Esophagus muscularis mucosa (tissue), 4 donors: Measurements from ENCODE around the gene ZNF483. TPM values are rescaled to one million over a fixed set of nuclear protein-coding genes. Genes with fewer than 3 reads are reported as not detected.
"Not testable (repeated sequence)": the region's sequence is repeated elsewhere in the genome, so short reads cannot be mapped to it uniquely, and the experiment has no call there.

ENCODE experiments used
- DNase-seq: peaks from one replicate; pipeline ENCODE4 v3.0.0-alpha.2; 2017; ENCODE audit errors: extremely low spot score
- H3K27ac ChIP-seq, 4 donors: fragments of 200-600 bp; sonication (generic); replicated peaks in 1 of 4; 1 replicate in 3 of 4; 2 replicates in 1 of 4; pipeline ENCODE4 v1.5.1; 2016 to 2019; ENCODE audit warnings: mild to moderate bottlenecking in 1 of 4
- H3K27me3 ChIP-seq, 4 donors: fragments of 200-600 bp; sonication (generic); one replicate each; pipeline versions ENCODE4 v1.5.1 to v1.6.0; 2016 to 2019
- H3K36me3 ChIP-seq, 4 donors: fragments of 200-600 bp; sonication (generic); one replicate each; pipeline ENCODE4 v1.5.1; 2016 to 2019
- H3K4me1 ChIP-seq, 4 donors: fragments of 200-600 bp; sonication (generic); one replicate each; pipeline ENCODE4 v1.5.1; 2016 to 2019
- H3K4me3 ChIP-seq, 4 donors: fragments of 200-600 bp; sonication (generic); 1 replicate in 2 of 4; 2 replicates in 2 of 4; pipeline ENCODE4 v1.5.1; 2016 to 2019; ENCODE audit warnings: mild to moderate bottlenecking in 4 of 4, moderate library complexity in 1 of 4
- H3K9me3 ChIP-seq, 4 donors: fragments of 200-600 bp; sonication (generic); 1 replicate in 3 of 4; 2 replicates in 1 of 4; pipeline ENCODE4 v1.5.1; 2016 to 2019
- EP300 ChIP-seq: sonication (generic); formaldehyde crosslinking; IDR thresholded peaks from one replicate; pipeline ENCODE4 v1.6.1; 2017; ENCODE audit warnings: antibody characterized with exemption
- POLR2A ChIP-seq: fragments of 450-650 bp; IDR thresholded peaks from one replicate; pipeline ENCODE4 v1.6.1; 2017; ENCODE audit warnings: antibody characterized with exemption, moderate library complexity, mild to moderate bottlenecking, low read depth
- POLR2AphosphoS5 ChIP-seq, 2 donors: sonication (generic); formaldehyde crosslinking; IDR thresholded peaks; one replicate each; pipeline ENCODE4 v1.6.1; 2017; ENCODE audit warnings: antibody characterized with exemption in 2 of 2
- WGBS: methylation state at CpG from one replicate; pipeline ENCODE4 v1.1.5; 2018; 5-methylcytosine and 5-hydroxymethylcytosine counted together
- intact Hi-C: fragments of 100-400 bp; cut with DNase I; formaldehyde crosslinking; loops from one replicate; pipeline ENCODE4 v1.15.1; 2023
- total RNA-seq, 4 donors: library from RNA; depleted of rRNA; stranded (reverse); fragments of >200 nt; gene quantifications; one replicate each; pipeline versions ENCODE4 v1.1.0 to v1.2.1, GENCODE V29; 2016
- TF ChIP-seq, protein P1 (sequence below), 3 experiments: fragments of 200-600 bp in 2 of 3; fragments of 450-650 bp in 1 of 3; sonication (generic) in 2 of 3; IDR thresholded peaks; one replicate each; pipeline ENCODE4 v1.5.1; 2017 to 2019; ENCODE audit warnings: antibody characterized with exemption in 3 of 3, mild to moderate bottlenecking in 2 of 3, moderate library complexity in 1 of 3

ZNF483 gene
- total RNA-seq, 4 donors from 2014 or later: 11.0 to 15.0 (median 14.5) TPM

DNA sequence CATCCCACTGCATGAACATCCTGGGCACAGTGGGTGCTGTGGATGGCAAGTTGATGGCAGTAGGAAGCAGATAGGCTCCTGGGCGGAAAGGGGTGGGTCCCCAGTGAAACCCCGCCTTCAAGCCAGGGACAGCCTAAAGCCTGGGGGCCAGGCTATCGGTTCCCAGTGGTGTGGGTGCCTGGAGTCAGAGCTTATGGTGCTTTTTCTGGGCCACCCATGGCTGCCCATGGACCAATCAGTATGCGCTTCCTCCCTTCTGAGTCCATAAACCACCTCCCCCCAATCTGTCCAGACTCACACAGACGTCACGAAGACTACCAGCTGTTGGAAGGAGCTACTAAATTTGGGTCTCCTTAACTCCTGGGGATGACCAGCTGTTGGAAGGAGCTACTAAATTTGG is 23.3 kb upstream of the ZNF483 start:
- TF ChIP-seq, protein P1, sequence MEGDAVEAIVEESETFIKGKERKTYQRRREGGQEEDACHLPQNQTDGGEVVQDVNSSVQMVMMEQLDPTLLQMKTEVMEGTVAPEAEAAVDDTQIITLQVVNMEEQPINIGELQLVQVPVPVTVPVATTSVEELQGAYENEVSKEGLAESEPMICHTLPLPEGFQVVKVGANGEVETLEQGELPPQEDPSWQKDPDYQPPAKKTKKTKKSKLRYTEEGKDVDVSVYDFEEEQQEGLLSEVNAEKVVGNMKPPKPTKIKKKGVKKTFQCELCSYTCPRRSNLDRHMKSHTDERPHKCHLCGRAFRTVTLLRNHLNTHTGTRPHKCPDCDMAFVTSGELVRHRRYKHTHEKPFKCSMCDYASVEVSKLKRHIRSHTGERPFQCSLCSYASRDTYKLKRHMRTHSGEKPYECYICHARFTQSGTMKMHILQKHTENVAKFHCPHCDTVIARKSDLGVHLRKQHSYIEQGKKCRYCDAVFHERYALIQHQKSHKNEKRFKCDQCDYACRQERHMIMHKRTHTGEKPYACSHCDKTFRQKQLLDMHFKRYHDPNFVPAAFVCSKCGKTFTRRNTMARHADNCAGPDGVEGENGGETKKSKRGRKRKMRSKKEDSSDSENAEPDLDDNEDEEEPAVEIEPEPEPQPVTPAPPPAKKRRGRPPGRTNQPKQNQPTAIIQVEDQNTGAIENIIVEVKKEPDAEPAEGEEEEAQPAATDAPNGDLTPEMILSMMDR (IDR thresholded peaks at IDR 0.05): no peak
- TF ChIP-seq EP300 (no peak), POLR2AphosphoS5 (IDR thresholded peaks at IDR 0.05) (no peak), POLR2A (no peak)
- H3K36me3 ChIP-seq: no peaks in the 10 kb centered on the region
- DNase-seq: no peak
- H3K27ac ChIP-seq: no peak overlapping the region
- H3K9me3 ChIP-seq: no peaks in the 10 kb centered on the region
- intact Hi-C loops: no loop called here
- no peaks in the 10 kb centered on the region for H3K27me3 ChIP-seq
- H3K4me1 ChIP-seq: no peaks in the 10 kb centered on the region
- WGBS: 83% methylated on average over 6 of the region's 6 CpGs
- H3K4me3 ChIP-seq: no peak overlapping the region

DNA sequence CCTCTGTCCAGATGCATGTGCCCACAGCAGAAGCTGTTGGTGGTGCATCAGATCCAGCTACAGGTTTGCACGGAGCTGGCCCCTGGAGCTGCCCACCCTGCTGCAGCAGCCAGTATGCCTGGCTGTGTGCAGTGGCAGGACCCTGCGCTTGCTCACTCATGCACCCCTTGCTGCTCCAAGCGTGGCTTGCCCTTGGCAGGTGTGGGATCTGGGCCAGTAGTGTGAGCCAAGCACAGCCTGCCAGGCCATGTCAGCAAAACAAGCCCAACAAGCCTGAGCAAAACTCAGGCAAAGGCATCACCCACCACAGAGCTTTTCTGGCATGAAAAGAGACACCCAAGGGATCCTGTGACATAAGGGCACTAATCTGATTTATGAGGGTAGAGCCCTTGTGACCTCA is 22.5 kb upstream of the ZNF483 start:
- H3K27me3 ChIP-seq: no peaks in the 10 kb centered on the region
- no peak for DNase-seq
- intact Hi-C loops: no loop called here
- H3K27ac ChIP-seq: no peak overlapping the region
- H3K36me3 ChIP-seq: no peaks in the 10 kb centered on the region
- WGBS: no CpG with 5 or more reads among the region's 3 CpGs
- TF ChIP-seq EP300 (no peak), POLR2A (no peak), POLR2AphosphoS5 (IDR thresholded peaks at IDR 0.05) (no peak)
- TF ChIP-seq, protein P1 (IDR thresholded peaks at IDR 0.05): no peak
- H3K4me1 ChIP-seq: no peaks in the 10 kb centered on the region
- H3K4me3 ChIP-seq: no peak overlapping the region
- H3K9me3 ChIP-seq: no peaks in the 10 kb centered on the region

DNA sequence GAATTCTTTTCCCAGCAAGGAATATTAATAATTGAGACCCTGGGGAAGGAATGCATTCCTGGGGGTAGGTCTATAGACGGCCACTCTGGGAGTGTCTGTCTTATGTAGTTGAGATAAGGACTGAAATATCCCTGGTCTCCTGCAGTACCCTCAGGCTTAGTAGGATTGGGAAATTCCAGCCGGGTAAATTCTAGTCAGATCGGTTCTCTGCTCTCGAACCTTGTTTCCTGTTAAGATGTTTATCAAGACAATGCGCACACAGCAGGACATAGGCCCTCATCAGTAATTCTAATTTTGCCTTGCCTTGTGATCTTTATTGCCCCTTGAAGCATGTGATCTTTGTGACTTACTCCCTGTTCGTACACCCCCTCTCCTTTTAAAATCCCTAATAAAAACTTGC is 13.4 kb upstream of the ZNF483 start:
- intact Hi-C loops, H3K4me1 ChIP-seq, H3K27ac ChIP-seq, DNase-seq, H3K36me3 ChIP-seq, H3K27me3 ChIP-seq, H3K4me3 ChIP-seq, H3K9me3 ChIP-seq: not testable (repeated sequence)
- WGBS: 93% methylated on average over 6 of the region's 6 CpGs

DNA sequence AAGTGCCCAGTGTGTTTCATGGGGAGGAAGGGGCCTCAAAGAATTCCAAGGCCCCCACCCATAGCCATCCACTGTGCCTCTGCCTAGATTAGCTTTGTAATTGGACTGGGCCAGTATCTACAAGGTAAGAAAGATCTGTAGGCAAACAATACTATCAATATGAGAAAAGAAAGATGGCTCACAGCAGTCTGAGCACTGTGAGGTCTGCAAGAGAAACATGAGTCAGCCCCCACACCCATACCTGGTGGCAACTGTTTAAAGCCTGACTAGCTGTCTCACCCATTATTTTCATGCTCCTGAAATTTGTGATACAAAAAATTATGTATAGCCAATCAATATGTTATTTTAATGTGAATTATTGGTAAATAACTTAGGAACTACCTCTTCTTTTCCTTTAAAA is 10.0 kb upstream of the ZNF483 start:
- no peaks in the 10 kb centered on the region for H3K27me3 ChIP-seq
- H3K4me1 ChIP-seq: no peaks in the 10 kb centered on the region
- no peak for TF ChIP-seq EP300
- TF ChIP-seq, protein P1 (IDR thresholded peaks at IDR 0.05): no peak
- TF ChIP-seq POLR2A: no peak
- TF ChIP-seq POLR2AphosphoS5 (IDR thresholded peaks at IDR 0.05): no peak
- H3K4me3 ChIP-seq: no peak overlapping the region
- intact Hi-C loops: no loop called here
- H3K9me3 ChIP-seq: no peaks in the 10 kb centered on the region
- H3K36me3 ChIP-seq: no peaks in the 10 kb centered on the region
- no peak overlapping the region for H3K27ac ChIP-seq
- DNase-seq: no peak

DNA sequence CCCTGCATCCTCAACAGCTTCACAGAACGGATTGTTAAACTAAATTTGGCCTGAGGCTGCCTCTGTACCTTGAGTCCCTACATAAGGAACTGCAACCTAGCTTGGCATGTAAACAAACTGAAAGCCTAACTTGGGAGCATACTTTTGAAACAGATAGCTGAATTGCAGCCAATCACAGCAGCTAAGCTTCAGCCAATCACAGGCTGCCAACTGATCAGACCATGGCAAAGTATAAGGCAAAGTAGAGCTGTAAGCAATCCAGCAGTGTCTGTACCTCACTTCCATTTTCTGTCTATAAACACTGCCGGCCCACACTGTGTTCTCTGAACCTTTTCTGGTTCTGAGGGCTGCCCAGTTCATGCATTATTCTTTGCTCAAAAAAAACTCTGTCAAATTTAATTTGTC is 8.9 kb upstream of the ZNF483 start:
- H3K4me3 ChIP-seq: no peak overlapping the region
- WGBS: 78% methylated on average over 2 of the region's 2 CpGs
- intact Hi-C loops: no loop called here
- H3K9me3 ChIP-seq: no peaks in the 10 kb centered on the region
- H3K27ac ChIP-seq: no peak overlapping the region
- no peaks in the 10 kb centered on the region for H3K4me1 ChIP-seq
- H3K36me3 ChIP-seq: no peaks in the 10 kb centered on the region
- H3K27me3 ChIP-seq: no peaks in the 10 kb centered on the region
- TF ChIP-seq EP300: no peak
- TF ChIP-seq POLR2A: no peak
- TF ChIP-seq, protein P1 (IDR thresholded peaks at IDR 0.05): no peak
- TF ChIP-seq POLR2AphosphoS5 (IDR thresholded peaks at IDR 0.05): no peak
- DNase-seq: no peak
